HuH-7.5 (cell line): Measurements from ENCODE around the gene HYAL1.

ENCODE experiments used
- DNase-seq: peaks from one replicate; pipeline ENCODE4 v3.0.0; 2011; ENCODE audit warnings: low spot score

Gene HYAL1

GRCh38 chr3:50303013-50303815 is at the start of gene HYAL1:
HYAL1 (minus strand) TSS chr3:50303574; CDS start chr3:50302956, 618 bp downstream.
- DNase-seq, result no peak

- no peak for DNase-seq
Measured at GRCh38 chr3:50352781-50353180, 49.4 kb upstream of the HYAL1 start.

DNA sequence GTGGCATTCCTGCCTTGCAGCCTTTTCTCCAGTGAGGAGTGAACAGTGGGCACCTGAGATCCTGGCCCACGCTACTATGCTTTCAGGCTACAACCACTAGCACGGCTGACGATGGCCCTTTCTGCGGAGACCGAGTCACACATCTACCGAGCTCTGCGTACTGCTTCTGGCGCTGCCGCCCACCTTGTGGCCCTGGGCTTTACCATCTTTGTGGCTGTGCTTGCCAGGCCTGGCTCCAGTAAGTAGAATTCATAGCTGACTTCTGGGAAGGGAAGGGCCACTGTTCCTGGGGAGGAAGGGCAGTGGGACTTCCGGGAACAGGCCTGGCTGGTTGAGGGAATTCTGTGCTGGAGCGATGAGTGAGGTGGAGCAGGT is 47.9 kb upstream of the HYAL1 start:
- no peak for DNase-seq

- DNase-seq, result peak; percentile 99
Measured at GRCh38 chr3:50350527-50351322, 47.4 kb upstream of the HYAL1 start, which contains the start of the genes CYB561D2 and NPRL2. CYB561D2 (plus strand) TSS chr3:50350862; CDS start chr3:50351434, 572 bp downstream. NPRL2 (minus strand) TSS chr3:50350775; CDS start chr3:50350652, 123 bp downstream.

- no peak for DNase-seq
Measured at GRCh38 chr3:50350213-50350526, 46.8 kb upstream of the HYAL1 start.

DNA sequence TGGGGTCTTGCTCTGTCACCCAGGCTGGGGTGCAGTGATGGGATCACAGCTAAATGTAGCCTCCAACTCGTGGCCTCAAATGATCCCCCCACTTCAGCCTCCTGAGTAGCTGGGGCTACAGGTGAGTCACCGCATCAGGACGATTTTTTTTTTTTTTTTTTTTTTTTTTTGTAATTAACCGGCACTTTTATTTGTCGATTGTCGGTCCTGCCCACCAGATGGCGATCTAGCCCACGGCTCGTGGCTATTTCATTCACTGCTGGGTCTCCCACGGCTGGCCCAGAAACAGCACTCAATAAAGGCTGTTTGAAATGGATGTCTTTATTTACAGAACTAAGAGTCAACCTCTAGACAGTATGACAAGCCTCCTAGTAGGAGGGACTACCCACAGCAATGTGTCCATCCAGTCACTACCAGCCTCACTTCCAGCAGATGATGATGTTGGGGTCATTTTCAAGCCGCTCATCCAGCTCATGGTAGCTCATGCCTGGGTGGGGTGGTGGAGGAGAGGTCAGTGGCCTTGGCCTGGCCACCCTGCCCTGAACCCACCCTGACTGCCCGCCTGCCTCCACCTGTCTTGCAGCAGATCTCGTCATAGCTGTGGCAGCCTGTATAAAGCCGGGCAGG is 43.9 kb upstream of the HYAL1 start:
- peak; percentile 71 for DNase-seq

DNA sequence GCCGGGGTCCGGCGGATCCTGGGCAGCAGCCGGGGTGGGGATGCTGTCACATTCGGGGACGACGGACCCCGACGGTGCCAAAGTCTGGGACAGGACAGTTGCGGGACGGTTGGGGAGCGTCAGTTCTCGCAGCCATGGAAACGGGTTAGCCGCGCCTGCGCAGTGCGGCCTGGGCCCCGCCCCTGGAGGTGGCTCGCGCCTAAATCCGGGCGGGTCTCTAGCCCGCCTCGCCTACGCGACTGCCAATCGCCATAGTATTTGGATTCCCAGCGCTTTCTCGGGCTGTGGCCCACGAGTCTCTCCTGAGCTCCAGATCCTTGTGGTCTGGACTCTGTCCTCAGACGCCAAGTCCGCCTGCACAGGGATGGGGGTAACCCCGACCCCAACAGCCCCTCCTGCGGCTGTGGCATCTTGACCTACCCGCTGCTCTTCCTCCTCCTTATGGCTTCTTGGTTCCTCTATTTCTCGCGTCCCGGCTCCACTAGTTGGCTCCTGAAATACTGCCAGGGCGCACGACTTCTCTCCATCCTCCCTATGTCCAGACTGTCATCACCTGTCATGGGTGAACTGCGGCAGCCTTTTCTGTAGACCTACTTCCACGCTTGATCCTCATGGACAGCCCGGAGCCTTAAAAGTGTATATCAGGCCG is 42.3 kb upstream of the HYAL1 start, which contains the start of gene ZMYND10:
Gene ZMYND10, minus strand, starts transcription at position 147 of the 649 bp plus-strand sequence. CDS start 153 bp downstream, outside the sequence.
- no peak for DNase-seq

GRCh38 chr3:50345008-50345407 is 41.6 kb upstream of the HYAL1 start:
- no peak for DNase-seq

DNA sequence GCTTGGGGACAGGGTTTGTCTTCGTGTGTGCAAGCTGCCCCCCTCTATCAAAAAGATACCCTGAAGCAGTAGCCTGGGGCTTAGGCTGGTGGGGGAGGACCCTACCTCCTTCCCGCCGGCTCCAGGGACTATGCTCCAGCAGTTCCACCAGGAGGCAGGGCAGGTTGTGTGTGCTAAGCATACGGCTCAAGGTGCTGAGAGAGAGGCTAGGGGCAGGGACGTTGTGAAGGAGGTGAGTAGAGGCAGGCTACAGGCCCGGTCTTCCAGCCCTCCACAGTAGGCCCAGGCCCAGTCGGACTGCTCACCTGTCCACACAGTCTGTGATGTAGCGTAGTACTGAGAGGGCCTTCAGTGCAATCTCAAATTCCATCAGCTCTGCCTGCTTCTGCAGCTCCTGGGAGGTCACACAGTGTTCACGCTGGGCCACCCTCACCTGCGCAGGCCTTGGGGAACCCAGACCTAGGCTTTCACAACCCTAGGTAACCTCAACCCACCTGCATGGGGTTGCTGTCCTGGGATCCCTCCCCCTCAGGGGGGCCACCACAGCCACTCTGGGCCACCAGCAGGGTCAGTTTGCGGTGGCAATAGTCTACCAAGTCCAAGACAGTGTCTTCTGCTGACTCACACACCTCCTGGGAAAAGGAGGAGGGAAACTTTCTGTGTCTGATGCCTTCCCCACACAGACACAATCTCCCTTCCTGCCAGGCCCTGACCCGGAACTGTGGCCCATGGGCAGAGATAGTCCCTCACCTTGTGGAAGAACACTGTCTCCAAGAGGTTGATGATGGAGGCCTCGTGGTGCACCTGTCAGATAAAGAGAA is 39.6 kb upstream of the HYAL1 start:
- DNase-seq, result no peak

DNA sequence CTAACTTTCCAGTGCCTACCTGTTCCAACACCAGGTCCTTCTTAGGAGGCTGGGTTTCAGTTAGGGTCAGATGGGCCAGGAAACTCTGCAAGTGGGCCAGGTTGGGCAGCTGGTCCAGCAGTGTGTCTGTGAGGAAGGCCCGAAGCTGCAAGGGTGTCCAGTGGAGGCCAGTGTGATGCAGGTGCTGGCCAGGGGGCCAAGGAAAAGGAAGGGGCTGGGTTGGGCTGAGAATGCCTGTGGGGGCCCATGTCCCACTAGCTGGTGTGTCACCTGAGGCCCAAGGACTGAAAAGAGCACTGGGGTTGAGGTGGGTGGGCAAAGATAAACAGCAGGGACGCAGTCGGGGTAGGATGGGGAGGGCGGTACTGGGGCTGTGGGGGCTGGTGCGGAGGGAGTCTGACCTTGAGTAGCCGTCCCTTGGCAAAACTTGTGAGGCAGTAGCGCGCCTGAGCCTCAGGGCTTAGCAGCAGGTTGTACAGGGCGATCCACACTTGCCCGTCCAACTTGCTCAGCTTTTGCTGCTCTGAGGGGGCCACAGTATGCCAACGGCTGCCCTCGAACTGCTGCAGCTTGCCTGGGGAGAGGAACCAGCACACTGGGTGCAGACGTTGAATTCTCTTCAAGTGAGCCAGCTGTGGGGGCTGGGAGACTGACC is 38.7 kb upstream of the HYAL1 start:
- no peak for DNase-seq

DNA sequence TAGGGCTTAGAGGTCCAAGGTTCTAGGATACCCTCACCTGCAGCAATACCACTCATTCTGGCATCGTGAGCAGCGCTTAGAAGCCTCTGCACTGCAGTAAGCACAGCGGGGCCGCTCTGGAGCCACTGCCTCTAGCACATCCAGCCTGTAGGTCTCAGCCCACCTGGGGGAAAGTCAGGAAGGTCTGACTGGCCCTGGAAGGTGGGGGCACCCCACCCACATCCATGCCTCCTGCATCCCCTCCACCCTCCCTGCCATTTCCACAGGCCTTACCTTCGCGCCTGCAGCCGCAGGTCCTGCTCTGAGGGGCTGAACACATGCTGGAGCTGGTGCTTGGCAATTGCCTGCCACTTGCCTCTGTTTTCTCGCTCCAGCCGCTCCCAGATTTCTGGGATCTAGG is 38.2 kb upstream of the HYAL1 start:
- no peak for DNase-seq

DNA sequence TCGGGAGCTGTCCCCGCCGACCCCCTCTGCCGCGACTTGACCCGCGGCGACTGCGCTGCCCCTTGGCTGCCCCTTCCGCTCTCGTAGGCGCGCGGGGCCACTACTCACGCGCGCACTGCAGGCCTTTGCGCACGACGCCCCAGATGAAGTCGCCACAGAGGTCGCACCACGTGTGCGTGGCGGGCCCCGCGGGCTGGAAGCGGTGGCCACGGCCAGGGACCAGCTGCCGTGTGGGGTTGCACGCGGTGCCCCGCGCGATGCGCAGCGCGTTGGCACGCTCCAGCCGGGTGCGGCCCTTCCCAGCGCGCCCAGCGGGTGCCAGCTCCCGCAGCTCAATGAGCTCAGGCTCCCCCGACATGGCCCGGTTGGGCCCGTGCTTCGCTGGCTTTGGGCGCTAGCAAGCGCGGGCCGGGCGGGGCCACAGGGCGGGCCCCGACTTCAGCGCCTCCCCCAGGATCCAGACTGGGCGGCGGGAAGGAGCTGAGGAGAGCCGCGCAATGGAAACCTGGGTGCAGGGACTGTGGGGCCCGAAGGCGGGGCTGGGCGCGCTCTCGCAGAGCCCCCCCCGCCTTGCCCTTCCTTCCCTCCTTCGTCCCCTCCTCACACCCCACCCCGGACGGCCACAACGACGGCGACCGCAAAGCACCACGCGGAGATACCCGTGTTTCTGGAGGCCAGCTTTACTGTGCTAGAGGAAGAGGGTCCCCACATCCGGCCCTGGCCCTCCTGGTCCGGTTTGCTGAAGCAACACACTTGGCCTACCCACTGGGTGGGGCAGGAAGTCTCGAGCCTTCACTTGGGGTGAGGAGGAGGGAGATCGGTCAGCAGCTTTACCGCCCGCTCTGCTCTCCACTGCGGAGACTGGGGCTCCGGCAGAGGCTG is 37.3 kb upstream of the HYAL1 start, which contains the start of gene RASSF1:
Gene RASSF1, minus strand, starts transcription at position 389 of the 882 bp plus-strand sequence. Its CDS starts 31 bp downstream, at position 358.
- DNase-seq, result no peak

DNA sequence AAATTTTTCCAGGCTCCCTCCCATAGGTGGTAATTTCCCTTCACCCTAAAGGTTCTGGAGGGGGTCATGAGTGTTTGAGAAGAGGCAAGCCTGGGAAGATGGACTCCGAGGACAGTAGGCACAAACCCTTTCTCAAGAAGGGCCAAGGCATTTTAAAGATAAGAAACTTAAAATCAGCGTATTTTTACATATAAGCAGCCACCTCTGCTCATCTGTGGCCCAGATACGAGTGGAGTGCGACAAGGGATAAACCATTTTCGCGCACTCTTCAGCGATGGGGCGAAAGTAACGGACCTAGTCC is 36.7 kb upstream of the HYAL1 start:
- no peak for DNase-seq

GRCh38 chr3:50339485-50340146 is 36.2 kb upstream of the HYAL1 start:
- DNase-seq, result no peak

DNA sequence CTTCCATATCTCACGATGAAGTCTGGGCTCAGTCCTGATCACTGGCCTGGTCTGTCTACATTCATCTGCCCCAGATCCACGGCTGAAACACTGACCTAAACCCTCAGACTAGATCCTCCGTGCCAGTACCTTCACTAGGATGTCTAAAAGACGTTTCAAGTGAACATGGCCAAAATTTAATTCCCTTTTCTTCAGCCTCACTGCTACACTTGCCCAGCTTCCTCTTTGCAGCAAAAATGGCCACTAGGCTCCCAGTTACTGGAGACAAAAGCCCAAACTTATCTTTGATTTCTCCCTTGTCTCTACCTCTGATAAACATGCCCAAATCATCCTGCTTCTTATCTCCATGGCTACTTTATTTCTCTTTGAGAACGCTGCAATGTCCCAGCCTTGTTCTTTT is 35.6 kb upstream of the HYAL1 start:
- DNase-seq, result no peak

GRCh38 chr3:50337175-50337861 is 33.9 kb upstream of the HYAL1 start:
- DNase-seq, result peak; percentile 99

- no peak for DNase-seq
Measured at GRCh38 chr3:50336452-50337174, 33.2 kb upstream of the HYAL1 start.
